HG02870 (cell line): ENCODE data around the gene BPIFB2.

Experiments used
- ATAC-seq: cut with Tn5 transposase; IDR thresholded peaks from one replicate; pipeline ENCODE4 v1.9.1; 2021; ENCODE audit warnings: mild to moderate bottlenecking, moderate library complexity; ENCODE audit not compliant: unreplicated experiment

Gene BPIFB2

DNA sequence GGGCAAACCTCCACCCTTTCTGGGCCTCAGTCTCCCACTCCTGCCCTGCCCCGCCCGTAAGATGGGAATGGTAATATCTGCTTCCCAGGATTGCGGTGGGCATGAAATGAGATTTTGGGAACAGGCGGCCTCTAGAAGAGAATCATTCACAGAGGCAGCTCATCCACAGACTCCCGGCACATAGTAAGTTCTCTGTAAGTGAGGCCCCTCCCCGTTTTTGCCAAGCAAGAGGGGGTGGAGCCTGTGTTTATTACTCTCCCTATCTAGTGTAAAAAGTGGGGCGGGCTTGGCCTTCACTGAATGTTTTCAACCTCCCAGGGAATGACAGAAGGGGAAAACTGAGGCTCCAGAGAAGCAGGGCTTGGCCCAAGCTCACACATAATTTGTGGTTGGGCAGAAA lies 23.3 kb upstream of the BPIFB2 start:
- no peak for ATAC-seq

DNA sequence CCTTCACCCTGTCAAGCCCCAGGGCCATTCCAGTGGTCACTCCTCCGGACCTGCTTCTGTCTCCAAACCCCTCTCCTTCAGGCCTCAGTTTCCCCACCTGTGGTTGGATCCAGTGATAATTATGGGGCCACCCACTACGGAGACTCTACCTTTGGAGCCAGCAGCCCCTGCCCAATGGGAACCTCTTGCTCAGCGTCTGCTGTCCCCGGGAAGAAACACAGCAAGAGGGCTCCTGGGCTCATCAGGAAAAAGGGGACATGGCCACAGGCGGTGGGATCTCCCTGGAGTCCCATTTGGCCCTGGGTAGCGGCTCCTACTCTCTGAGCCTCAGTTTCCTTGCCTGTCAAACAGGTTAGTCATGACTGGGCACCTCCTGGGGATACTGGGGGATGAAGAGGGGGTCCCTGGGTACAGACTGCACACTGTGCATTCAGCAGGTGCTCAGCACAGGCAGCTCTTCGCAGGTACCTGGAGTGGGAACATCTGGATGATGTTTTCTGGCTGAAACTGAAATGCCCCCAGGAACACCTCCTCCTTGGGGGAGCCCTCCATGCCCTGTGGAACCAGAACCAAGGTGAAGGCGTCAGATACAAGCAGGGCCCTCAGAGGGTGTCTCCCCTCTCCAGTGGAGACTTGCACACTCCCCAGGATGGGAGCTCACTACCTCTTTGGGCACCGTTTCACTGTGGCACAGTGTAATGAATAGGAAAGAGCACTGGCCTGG lies 22.7 kb upstream of the BPIFB2 start:
- ATAC-seq, result no peak

DNA sequence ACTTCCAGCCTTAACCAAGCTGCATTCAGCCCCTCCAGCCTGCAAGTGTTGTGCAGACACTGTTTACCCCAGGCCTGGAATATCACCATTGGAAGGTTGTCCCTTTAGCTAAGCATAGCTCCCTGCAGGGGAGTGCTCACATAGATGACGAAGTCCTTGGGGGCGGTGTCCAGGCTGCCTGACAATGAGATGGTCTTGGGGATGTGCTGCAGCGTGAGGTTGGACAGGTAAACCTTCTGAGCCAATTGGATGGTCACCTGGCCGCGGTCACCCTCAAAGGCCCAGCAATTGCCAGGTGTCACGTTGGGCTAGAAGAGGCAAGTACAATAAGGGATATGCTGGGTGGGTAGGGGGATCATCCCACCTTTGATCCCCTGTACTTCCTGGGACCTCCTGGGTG lies 21.9 kb upstream of the BPIFB2 start:
- no peak for ATAC-seq

DNA sequence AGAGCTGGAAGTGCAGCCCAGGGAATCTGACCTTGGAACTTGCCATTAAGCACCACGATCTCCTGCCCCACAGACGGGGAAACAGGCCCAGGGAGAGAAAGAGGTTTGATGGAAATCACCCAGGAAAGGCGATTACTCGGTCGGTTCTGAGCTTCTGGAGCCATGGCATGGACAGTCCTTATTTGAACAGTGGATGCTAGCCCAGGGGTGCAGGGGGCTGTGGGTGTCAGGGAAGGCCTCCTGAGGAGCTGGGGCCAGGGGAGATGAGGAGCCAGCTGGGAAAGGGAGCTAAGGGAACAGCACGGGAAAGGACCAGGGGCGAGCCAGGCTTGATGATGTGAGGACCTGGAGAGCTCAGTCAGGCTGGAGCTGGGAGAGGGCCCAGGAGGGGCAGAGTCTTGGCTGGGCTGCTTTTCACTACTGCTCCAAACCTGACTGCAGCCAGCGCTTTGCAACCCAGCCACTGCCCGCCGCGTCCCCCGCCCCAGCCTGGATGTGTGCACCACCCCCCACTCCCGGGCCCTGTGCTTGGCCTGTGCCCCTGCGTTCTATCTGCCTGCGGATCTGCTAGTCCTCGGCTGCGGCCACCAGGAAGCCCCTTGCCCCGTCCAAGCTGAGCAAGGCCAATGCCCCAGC lies 21.1 kb upstream of the BPIFB2 start:
- ATAC-seq, result no peak

DNA sequence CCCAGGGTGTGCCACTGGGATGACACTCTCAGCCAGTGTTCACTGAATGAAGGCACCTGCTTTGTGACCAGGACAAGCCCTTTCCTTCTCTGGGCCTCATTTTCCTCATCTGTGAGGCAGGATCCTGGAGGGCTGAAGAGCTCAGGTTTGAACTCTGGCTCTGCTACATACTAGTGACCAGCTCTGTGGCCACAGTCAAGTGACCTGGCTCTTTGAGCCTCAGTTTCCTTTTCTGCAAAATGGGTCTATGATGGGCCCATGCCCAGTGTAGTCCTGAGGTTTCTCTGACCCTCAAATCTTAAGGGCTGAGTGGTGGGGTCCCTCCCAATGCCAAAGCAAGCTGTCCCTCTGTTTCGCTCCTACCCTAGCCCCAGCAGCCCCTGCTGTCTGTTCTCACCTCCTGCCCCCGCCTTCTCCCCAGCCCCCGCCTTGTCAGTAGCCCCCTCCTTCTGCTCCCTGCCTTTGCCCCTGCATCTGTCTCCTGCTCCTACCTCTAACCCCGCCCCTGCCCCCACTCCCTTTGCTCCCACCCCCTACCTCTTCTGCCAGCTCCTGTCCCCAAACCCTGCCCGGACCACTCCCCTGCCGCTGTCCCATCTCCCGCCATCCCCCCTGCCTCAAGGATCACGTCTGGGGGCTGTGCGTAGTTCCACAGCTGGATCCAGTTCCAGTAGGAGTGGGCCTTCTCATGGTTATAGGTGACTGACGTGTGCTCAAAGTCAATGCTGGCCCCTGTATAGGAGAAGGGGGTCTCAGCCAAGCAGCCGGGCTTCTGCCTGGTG lies 20.3 kb upstream of the BPIFB2 start:
- no peak for ATAC-seq

DNA sequence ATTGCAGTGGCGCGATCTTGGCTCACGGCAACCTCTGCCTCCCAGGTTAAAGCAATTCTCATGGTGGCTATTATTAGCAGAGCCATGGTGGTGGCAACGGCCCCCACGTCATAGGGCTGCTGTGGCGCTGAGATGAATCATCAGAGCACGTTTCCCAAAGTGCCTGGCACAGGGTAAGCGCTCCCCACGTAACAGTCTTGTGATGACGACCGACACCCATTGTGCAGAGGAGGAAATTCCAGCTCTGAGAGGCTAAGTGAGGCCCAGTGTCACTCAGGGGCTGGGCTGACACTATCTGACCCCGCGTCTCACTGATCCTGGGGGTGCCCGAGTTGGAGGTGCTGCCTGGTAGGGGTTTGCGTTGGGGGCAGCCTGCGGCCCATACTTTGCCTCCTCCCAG lies 19.5 kb upstream of the BPIFB2 start:
- no peak for ATAC-seq

DNA sequence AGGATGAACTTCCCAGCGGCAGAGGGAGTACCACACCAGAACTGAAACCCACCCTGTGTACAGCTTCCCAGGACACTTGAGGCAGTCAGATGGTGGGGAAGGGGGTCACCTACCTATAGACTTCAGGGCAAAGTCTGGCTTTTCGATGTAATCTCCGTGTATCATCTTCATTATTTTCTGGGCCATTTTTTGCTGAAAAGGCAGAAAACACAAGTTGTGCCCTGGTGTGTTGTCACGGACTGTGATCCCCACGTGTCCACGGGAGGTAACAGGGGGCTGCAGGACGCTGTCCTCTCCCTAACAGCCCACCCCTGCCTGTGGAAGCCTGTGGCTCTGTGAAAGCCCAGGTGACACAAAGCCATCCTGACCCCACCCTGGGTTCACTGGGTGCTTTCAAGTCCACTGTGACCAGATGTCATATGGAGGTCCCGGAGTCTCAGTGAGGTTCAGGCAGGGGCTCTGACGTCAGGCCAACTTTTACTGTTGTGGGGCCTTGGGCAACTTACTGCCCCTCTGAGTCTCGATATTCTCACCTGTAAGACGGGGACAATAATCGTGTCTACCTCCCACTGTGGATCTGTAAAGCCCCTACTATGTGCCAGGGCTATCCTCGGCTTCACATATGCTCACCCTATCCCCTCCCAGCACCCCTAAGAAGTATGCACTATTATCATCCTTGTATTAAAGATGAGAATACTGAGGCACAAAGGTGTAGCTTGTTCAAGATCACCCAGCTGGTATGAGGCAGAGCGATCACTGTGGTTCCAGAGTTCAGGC lies 17.8 kb upstream of the BPIFB2 start:
- ATAC-seq, result no peak

DNA sequence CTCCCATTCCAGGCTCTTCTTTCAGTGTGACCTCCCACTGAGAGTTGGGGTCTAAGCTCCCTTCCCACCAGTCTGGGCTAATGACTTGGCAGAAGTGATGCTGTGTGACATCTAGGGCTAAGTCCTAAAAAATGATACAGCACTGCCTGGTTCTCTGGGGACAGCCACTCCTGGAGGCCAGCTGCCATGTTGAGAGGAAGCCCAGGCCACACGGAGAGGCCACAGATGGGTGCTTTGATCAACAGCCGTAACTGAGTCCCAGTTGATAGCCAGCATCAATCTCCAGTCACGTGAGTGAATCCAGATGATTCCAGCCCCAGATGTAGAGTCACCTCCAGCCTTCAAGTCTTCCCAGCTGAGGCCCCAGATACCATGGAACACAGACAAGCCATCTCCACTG lies 17.1 kb upstream of the BPIFB2 start:
- no peak for ATAC-seq

DNA sequence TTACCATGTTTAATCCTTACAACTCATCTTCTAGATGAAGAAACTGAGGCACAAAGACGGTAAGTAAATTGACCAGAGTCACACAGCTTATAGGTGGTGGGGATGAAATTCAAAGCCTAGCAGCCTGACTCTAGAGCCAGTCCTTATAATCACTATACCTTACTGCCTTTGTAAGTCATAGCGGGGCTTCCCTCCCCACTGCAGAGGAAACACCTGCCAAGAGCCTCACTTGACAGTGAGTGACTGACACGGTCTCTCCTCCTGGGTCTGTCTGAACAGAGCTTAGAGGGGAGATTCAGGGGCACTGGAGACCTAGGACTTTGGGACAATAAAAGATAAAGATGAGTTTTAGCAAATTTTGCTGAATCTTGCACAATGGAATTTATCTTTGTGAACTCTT lies 16.1 kb upstream of the BPIFB2 start:
- ATAC-seq, result no peak

DNA sequence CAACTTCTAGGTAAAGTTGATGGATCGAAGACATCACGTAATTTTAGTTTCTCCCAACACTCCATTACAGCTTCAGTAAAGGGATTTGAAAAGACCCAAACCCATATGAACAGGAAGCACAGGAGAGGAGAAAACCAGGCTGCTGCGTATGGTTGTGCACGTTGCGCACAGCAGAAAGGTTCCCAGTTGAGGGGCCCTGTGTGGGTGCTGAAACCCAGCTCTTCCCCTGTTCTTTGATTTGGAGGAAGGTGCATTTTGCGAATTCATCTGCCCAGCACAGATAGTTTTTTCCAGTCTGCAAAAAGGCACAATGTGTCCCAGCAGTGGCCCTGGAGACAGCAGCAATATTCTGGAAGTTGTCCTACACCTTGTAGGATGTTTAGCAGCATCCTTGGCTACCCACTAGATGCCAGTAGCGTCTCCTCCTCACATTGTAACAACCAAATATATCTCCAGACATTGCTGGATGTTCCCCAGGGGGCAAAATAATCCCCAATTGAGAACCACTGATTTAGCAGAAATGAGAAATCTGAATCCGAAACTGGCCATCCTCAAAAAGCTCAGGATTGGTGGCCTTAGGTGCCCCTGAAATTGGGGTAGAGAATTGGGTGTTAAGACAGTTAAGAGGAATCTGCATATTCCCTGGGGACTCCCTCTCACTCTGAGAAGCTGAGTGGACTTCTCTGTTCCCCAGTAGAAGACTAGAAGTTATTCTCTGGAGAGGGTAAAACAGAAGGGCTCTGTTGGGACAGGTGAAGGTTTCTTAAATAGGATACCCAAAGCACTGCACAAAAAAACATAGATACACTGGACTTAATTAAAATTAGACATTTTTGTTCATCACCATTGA lies 15.5 kb upstream of the BPIFB2 start:
- ATAC-seq, result no peak

DNA sequence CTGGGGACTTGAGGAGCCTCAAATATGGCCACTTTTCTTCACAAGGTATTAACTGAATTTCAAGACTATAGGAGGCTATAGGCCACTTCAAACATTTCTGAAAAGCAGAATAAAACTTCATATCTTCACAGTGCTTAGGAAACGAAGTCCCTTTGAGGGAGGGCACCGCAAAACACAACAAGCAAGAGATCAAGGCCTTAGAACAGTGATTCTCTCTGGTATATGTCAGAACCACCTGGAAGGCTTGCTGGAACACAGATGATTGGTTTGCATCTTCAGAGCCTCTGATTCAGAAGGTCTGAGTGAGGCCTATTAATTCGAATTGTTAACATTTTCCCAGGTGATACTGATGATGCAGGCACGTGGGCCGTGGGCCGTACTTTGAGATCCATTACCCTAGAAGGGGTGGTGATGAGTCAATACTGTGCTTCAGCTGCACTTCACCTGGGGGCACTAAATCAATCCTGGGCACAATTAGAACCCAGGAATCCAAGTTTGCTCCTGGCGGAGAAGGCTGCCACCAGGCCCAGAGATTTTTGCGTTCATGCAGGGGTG lies 13.9 kb upstream of the BPIFB2 start:
- ATAC-seq, result no peak

DNA sequence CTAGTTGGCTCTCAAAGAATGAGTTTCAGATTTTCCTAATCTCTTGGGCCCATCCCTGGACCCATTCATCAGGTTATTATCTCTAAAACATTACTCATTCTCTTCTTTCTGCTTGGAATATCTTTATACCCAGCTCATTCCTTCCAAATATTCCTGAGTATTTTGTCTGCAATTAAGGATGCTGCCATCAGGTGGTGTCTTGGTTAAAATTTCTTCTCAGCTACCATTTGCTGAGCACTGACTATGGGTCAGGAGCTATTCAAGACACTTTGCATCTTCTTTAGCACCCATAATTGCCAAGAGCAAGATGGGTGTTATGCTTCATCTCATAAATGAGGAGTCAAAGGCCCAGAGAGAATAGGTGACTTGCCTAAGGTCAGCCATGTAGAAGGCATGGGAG lies 11.7 kb upstream of the BPIFB2 start:
- ATAC-seq, result no peak

DNA sequence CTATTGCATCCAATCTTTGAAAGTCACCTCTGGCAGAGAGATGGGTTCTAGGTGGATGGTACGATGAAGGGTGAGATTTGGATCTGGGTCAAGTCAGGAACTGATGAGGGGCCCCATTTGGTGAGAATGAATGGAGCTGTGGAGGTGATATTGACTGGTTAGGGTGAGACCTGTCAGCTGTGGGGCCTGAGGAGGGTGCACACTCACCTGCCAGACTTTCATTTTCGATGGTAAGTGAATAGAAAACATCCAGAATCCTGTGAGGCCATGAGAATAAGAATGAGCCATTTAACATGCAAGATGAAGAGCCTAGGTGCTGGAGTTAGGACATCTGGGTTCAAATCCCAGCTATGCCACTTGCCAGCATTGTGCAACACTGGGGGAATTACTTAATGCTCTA lies 10.1 kb upstream of the BPIFB2 start:
- no peak for ATAC-seq

DNA sequence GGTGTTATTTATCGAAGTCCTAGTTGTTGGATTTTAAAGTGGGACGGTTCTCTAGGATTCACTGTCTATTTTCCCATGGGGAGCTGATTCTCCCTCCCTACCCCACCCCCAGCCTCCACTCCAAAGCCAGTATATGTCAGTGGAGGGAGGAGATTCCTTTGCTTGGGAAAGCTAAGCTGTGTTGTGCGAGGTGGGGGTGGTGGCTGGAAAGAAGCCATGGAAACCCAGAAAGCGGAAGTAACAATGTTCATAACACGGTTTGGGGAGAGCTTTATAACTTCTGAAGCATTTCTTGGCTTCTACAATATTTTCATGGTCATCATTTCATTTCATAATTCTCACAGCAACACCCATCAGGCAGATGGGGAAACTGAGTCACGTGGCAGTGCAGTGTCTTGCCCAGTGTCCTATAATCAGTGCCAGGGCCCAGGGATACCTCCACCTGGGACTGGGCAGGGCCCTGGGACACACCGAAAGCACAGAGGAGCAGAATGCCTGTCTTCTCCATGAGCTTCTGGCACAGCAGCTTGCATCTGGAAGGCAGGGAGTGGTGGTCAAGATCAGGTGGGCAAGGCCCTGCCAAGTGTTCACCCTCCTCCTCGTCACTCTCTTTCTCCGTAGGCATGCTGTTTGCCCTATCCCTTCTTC lies 7.8 kb upstream of the BPIFB2 start:
- no peak for ATAC-seq

DNA sequence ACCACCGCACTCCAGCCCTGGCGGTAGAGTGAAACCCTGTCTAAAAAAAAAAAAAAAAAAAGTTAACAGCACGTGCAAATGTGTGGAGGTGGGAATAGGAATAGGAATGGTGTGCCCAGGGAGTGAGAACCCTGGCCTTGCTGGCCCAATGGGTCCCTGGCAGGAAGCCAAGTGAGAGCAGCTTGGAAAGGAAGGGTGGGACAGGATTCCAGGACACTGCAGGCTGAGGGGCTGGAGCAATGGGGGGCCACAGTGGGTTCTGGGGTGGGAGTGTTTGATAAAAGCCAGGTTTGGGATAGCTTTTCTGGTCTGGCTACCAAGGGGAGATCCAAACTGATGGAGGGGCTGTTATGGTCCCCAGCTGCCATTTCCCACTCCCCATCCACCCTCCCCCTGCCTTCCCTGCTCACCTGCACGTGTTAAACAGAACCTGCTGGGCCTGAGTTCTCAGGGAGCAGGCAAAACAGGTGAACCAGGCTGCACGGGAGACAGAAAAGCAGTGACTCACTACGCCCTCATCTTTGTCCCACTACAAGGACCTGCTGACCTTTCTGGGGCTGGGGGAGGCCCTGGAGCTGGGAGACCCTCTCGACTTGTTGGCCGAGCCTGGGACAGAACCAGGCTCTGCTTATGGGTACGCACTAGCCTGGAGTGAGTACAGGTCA lies 6.6 kb upstream of the BPIFB2 start:
- ATAC-seq, result no peak

DNA sequence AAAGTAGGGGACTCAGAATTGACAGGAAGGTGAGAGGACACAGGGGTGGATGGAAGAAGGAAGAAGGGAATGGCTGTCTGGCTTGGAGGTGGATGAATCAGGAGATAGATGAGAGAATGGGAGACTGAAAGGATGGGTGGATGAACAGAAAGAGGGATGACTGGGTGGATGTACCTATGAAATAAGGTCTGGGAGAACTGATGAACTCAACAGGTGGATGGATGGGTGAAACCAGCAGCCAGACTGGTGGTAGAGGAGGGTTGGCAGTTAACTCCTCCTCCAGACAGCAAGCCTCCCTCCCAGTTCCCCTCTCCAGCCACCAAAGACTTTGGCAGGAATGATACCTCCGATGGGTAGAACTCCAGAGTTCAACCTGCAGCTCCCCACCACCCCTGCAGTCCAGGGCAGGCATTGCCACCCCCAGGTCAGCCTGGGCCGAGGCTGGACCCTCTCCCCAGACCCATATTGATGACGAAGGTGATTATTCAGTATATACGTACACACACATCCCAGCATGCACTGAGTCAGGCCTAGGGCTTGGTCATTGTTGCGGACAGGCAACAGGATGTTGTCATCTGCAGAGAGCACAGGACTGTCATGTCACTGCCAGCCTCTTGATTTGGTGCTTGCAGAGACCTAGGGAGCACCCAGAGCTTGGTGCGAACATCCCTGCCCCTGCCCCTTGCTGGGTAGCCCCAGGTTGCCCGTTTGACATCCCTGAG lies 5.3 kb upstream of the BPIFB2 start:
- ATAC-seq, result no peak

DNA sequence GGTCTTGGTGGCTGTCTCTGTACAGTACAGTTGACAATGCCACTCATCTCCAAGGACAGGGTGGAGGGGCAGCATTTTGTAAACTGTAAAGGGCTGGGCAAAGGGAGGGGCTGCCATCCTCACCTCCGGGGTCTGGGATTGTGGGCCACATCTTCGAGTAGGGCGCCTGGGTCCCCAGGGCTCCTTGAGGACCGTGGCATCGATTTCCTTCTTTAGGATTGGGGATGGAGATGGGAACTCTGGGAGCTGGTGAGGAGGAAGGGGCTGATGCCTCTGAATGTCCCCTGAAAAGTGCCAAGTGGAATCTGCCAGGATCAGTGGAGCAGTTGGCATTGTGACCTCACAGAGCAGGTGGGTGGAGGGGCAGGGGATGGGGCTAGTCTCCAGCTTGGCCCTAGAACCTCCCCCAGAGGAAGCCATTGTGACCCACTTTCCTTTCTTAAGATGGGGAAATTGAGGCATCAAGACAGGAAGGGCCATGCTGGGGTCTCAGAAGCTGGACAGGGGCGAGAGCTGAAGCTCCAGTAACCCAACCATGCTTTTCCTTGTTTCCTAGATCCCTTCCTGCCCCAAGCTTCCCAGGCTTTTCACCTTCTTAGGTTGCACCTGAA lies 3.3 kb upstream of the BPIFB2 start, which contains the start of gene SUN5:
SUN5 (minus strand) TSS at position 293 of the 611 bp plus-strand sequence; CDS start at position 200, 93 bp downstream.
- no peak for ATAC-seq

DNA sequence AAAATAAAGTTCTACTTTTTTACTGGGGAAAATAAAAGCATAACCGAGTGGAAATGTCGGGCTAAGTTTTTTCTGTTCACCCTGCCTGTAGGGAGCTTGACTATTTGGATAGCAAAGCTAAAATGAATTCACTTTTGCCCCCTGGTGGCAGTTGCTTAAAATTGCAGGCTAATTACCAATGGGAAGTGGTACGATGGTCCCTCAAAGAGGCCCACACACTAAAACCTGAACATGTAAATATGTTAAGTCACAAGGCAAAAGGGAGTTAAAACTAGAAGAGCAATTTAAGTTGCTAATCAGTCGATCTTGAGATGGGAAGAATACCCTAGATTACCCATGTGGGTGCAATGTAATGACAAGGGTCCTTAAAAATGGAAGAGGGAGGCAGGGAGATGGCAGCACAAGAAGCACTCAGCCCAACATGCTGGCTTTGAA lies 2.4 kb upstream of the BPIFB2 start:
- ATAC-seq, result no peak
